ENCODE measurements around the gene BROX. TPM values are rescaled to one million over a fixed set of nuclear protein-coding genes. Genes with fewer than 3 reads are reported as not detected.

The BROX gene
- polyA plus RNA-seq, 3 donors from 2014 or later = 17.5 to 26.5 (median 22.1) TPM

GRCh38 chr1:222769971-222770620, 57.7 kb downstream of the BROX start:
- Mint-ChIP-seq H3K4me3 (no peak overlapping the region), H3K9me3 (peaks cover 5 to 13% (median 9%) of the 10 kb centered on the region in 6 donors), H3K27me3 (ENCODE audit: low read depth in 3 of 3) (peaks cover 3 to 8% (median 3%) of the 10 kb centered on the region in 3 donors), H3K36me3 (peaks cover 0 to 12% (median 8%) of the 10 kb centered on the region in 3 donors), H3K27ac (no peak overlapping the region), H3K4me1 (peaks cover 23 to 44% of the 10 kb centered on the region in 2 donors)
- DNase-seq = no peak

- peak overlapping the region; percentile 46 to 66 (median 53) for H3K4me3 Mint-ChIP-seq
- peaks cover 0 to 12% (median 8%) of the 10 kb centered on the region in 3 donors for H3K36me3 Mint-ChIP-seq
- peaks cover 5 to 13% (median 9%) of the 10 kb centered on the region in 6 donors for H3K9me3 Mint-ChIP-seq
- peaks cover 3 to 8% (median 3%) of the 10 kb centered on the region in 3 donors for H3K27me3 Mint-ChIP-seq (ENCODE audit: low read depth in 3 of 3)
- H3K4me1 Mint-ChIP-seq = peaks cover 15 to 24% of the 10 kb centered on the region in 2 donors
- peak; percentile 5 to 19 (median 17) for DNase-seq
- H3K27ac Mint-ChIP-seq = peak overlapping the region in 5 of 6 donors; percentile 19 to 88 (median 63)
These were observed 60.6 kb downstream of the BROX start for GRCh38 chr1:222772996-222773379.

GRCh38 chr1:222777463-222777862, 65.1 kb downstream of the BROX start:
- Mint-ChIP-seq H3K27me3 (ENCODE audit: low read depth in 3 of 3) (peaks cover 0 to 9% (median 3%) of the 10 kb centered on the region in 3 donors), H3K27ac (no peak overlapping the region), H3K36me3 (no peaks in the 10 kb centered on the region), H3K4me1 (peaks cover 12 to 13% of the 10 kb centered on the region in 2 donors), H3K4me3 (no peak overlapping the region), H3K9me3 (peaks cover 0 to 1% (median 0%) of the 10 kb centered on the region in 6 donors)
- no peak for DNase-seq

- Mint-ChIP-seq H3K36me3 (no peaks in the 10 kb centered on the region), H3K27me3 (ENCODE audit: low read depth in 3 of 3) (peaks cover 0 to 11% (median 3%) of the 10 kb centered on the region in 3 donors), H3K9me3 (peaks cover 0 to 1% (median 0%) of the 10 kb centered on the region in 6 donors), H3K27ac (no peak overlapping the region), H3K4me3 (no peak overlapping the region), H3K4me1 (peaks cover 7 to 8% of the 10 kb centered on the region in 2 donors)
- no peak for DNase-seq
These were observed 65.6 kb downstream of the BROX start for GRCh38 chr1:222777977-222778376.

- Mint-ChIP-seq H3K4me1 (no peaks in the 10 kb centered on the region), H3K9me3 (peaks cover 0 to 1% (median 0%) of the 10 kb centered on the region in 6 donors), H3K4me3 (no peak overlapping the region), H3K27ac (no peak overlapping the region), H3K36me3 (no peaks in the 10 kb centered on the region), H3K27me3 (ENCODE audit: low read depth in 3 of 3) (peaks cover 1 to 10% (median 2%) of the 10 kb centered on the region in 3 donors)
- no peak for DNase-seq
These were observed 68.9 kb downstream of the BROX start for GRCh38 chr1:222781251-222781650.

- H3K4me1 Mint-ChIP-seq = no peaks in the 10 kb centered on the region
- no peak overlapping the region for H3K4me3 Mint-ChIP-seq
- H3K27me3 Mint-ChIP-seq (ENCODE audit: low read depth in 3 of 3) = peaks cover 1 to 10% (median 2%) of the 10 kb centered on the region in 3 donors
- H3K27ac Mint-ChIP-seq = no peak overlapping the region
- H3K36me3 Mint-ChIP-seq = no peaks in the 10 kb centered on the region
- H3K9me3 Mint-ChIP-seq = no peaks in the 10 kb centered on the region
- DNase-seq = no peak
These were observed 70.7 kb downstream of the BROX start for GRCh38 chr1:222783051-222783450.

GRCh38 chr1:222784371-222784770, 72.0 kb downstream of the BROX start:
- no peaks in the 10 kb centered on the region for H3K36me3 Mint-ChIP-seq
- DNase-seq = no peak
- no peaks in the 10 kb centered on the region for H3K4me1 Mint-ChIP-seq
- H3K27ac Mint-ChIP-seq = no peak overlapping the region
- H3K4me3 Mint-ChIP-seq = no peak overlapping the region
- H3K9me3 Mint-ChIP-seq = no peaks in the 10 kb centered on the region
- peaks cover 1 to 10% (median 2%) of the 10 kb centered on the region in 3 donors for H3K27me3 Mint-ChIP-seq (ENCODE audit: low read depth in 3 of 3)

Other genes starting within 250 kb of the BROX start
- not detected for gene HHIPL2, start 164.5 kb upstream of the BROX start, polyA plus RNA-seq
- 1 to 10 TPM in 2 of 3 donors, under 1 TPM in 1; 0.98 to 8.3 (median 3.4) TPM for gene TAF1A, start 122.6 kb upstream of the BROX start, polyA plus RNA-seq
- 10 to 100 TPM; 24.5 to 61.6 (median 50.8) TPM for gene MIA3, start 94.5 kb upstream of the BROX start, polyA plus RNA-seq
- gene AIDA, start 73 bp upstream of the BROX start, polyA plus RNA-seq = 10 to 100 TPM; 16.7 to 22.0 (median 21.2) TPM
- gene FAM177B, start 24.6 kb downstream of the BROX start, polyA plus RNA-seq = not detected
- gene DISP1, start 102.5 kb downstream of the BROX start, polyA plus RNA-seq = 1 to 10 TPM; 2.5 to 5.1 (median 2.8) TPM

Measured in immature natural killer cell (primary cell).